WTC11 (cell line): ENCODE data around the gene RBM20. TPM values are rescaled to one million over a fixed set of nuclear protein-coding genes. Genes with fewer than 3 reads are reported as not detected.

ENCODE experiments used
- ATAC-seq: fragments of 200-7000 bp; cut with Tn5 transposase; 2 replicates; pipeline ENCODE4 v1.10.0; 2021; ENCODE audit warnings: mild to moderate bottlenecking, moderate library complexity
- CTCF ChIA-PET: fragments of 300-600 bp; sonication (Branson Sonifier 250); formaldehyde crosslinking; loops from one replicate; lab custom pipeline; 2021; ENCODE audit warnings: antibody characterized with exemption; lab: Charles Lee
- POLR2A ChIA-PET: fragments of 350-600 bp; sonication (Branson Sonifier 250); formaldehyde crosslinking; loops from one replicate; lab custom pipeline; 2021; ENCODE audit warnings: antibody characterized with exemption; lab: Charles Lee
- DNase-seq: peaks from one replicate; pipeline ENCODE4 v3.0.0; 2021; ENCODE audit warnings: low spot score
- H3K27ac Mint-ChIP-seq: 2 replicates; pipeline ENCODE4 v1.8.0; 2021; ENCODE audit warnings: mixed read lengths
- H3K27me3 Mint-ChIP-seq: 2 replicates; pipeline ENCODE4 v1.8.0; 2021; ENCODE audit warnings: low read depth, mild to moderate bottlenecking, moderate library complexity, mixed read lengths
- H3K36me3 Mint-ChIP-seq: 2 replicates; pipeline ENCODE4 v1.8.0; 2021; ENCODE audit warnings: mixed read lengths
- H3K4me1 Mint-ChIP-seq: 2 replicates; pipeline ENCODE4 v1.8.0; 2022; ENCODE audit warnings: mixed read lengths
- H3K4me3 Mint-ChIP-seq: 2 replicates; pipeline ENCODE4 v1.8.0; 2021; ENCODE audit warnings: mild to moderate bottlenecking, moderate library complexity, mixed read lengths
- H3K9me3 Mint-ChIP-seq: 2 replicates; pipeline ENCODE4 v1.8.0; 2021; ENCODE audit warnings: mixed read lengths
- ARID4B ChIP-seq: sonication (generic); formaldehyde crosslinking; IDR thresholded peaks from 2 replicates; pipeline ENCODE4 v1.8.0; 2023; ENCODE audit warnings: missing genetic modification reagents, mild to moderate bottlenecking, borderline replicate concordance
- ESRRA ChIP-seq: sonication (generic); formaldehyde crosslinking; IDR thresholded peaks from 2 replicates; pipeline ENCODE4 v1.8.1; 2022; ENCODE audit warnings: mild to moderate bottlenecking, missing genetic modification reagents, borderline replicate concordance
- GABPB1 ChIP-seq: sonication (generic); formaldehyde crosslinking; IDR thresholded peaks from 2 replicates; pipeline ENCODE4 v1.8.1; 2023; ENCODE audit warnings: mild to moderate bottlenecking, missing genetic modification reagents
- GRHL2 ChIP-seq: fragments of 250-450 bp; sonication (Bioruptor Pico); IDR thresholded peaks from 2 replicates; pipeline ENCODE4 v1.8.0; 2022; ENCODE audit warnings: mild to moderate bottlenecking, moderate library complexity; ENCODE audit not compliant: insufficient replicate concordance, severe bottlenecking
- IRF2 ChIP-seq: sonication (generic); formaldehyde crosslinking; IDR thresholded peaks from 2 replicates; pipeline ENCODE4 v1.8.0; 2022; ENCODE audit warnings: low read depth, missing genetic modification reagents, borderline replicate concordance
- KAT7 ChIP-seq: sonication (generic); formaldehyde crosslinking; IDR thresholded peaks from 2 replicates; pipeline ENCODE4 v1.8.1; 2023; ENCODE audit warnings: missing genetic modification reagents, mild to moderate bottlenecking, borderline replicate concordance
- NFATC4 ChIP-seq: fragments of 250-450 bp; sonication (Bioruptor Pico); IDR thresholded peaks from 2 replicates; pipeline ENCODE4 v1.9.0; 2021; ENCODE audit warnings: mild to moderate bottlenecking
- SP1 ChIP-seq: sonication (generic); formaldehyde crosslinking; conservative IDR thresholded peaks from 2 replicates; pipeline ENCODE4 v1.8.1; 2022; ENCODE audit warnings: missing genetic modification reagents
- STAT6 ChIP-seq: sonication (generic); formaldehyde crosslinking; conservative IDR thresholded peaks from 2 replicates; pipeline ENCODE4 v1.8.1; 2023; ENCODE audit warnings: mild to moderate bottlenecking, low read depth, missing genetic modification reagents, moderate library complexity
- TCF7 ChIP-seq: sonication (generic); formaldehyde crosslinking; IDR thresholded peaks from 2 replicates; pipeline ENCODE4 v1.8.0; 2022; ENCODE audit warnings: mild to moderate bottlenecking, low read depth, missing genetic modification reagents, moderate library complexity
- TEAD1 ChIP-seq: sonication (generic); formaldehyde crosslinking; IDR thresholded peaks from 2 replicates; pipeline ENCODE4 v1.8.0; 2022; ENCODE audit warnings: mild to moderate bottlenecking, missing genetic modification reagents
- ZNF121 ChIP-seq: sonication (generic); formaldehyde crosslinking; IDR thresholded peaks from 2 replicates; pipeline ENCODE4 v1.8.0; 2023; ENCODE audit warnings: missing genetic modification reagents
- ZNF219 ChIP-seq: sonication (generic); formaldehyde crosslinking; IDR thresholded peaks from 2 replicates; pipeline ENCODE4 v1.8.0; 2023; ENCODE audit warnings: missing genetic modification reagents, mild to moderate bottlenecking, borderline replicate concordance
- ZNF232 ChIP-seq: sonication (generic); formaldehyde crosslinking; IDR thresholded peaks from 2 replicates; pipeline ENCODE4 v1.8.0; 2022; ENCODE audit warnings: mild to moderate bottlenecking, missing genetic modification reagents
- ZNF317 ChIP-seq: sonication (generic); formaldehyde crosslinking; IDR thresholded peaks from 2 replicates; pipeline ENCODE4 v1.8.1; 2023; ENCODE audit warnings: low read depth, mild to moderate bottlenecking, moderate library complexity, missing genetic modification reagents, borderline replicate concordance
- ZNF396 ChIP-seq: fragments of 250-450 bp; sonication (Bioruptor Pico); IDR thresholded peaks from 2 replicates; pipeline ENCODE4 v1.8.0; 2021; ENCODE audit warnings: mild to moderate bottlenecking, moderate library complexity, borderline replicate concordance
- ZNF423 ChIP-seq: fragments of 250-450 bp; sonication (Bioruptor Pico); IDR thresholded peaks from 2 replicates; pipeline ENCODE4 v2.1.2; 2022; ENCODE audit warnings: mild to moderate bottlenecking, moderate library complexity
- total RNA-seq: library from RNA; stranded (reverse); gene quantifications from 3 replicates; pipeline ENCODE4 v1.2.3, GENCODE V29; 2021
- TF ChIP-seq, protein P1 (sequence below): fragments of 250-450 bp; sonication (Bioruptor Pico); IDR thresholded peaks from 2 replicates; pipeline ENCODE4 v2.1.2; 2022; ENCODE audit warnings: mild to moderate bottlenecking, moderate library complexity
- TF ChIP-seq, protein P2 (sequence below): sonication (generic); formaldehyde crosslinking; IDR thresholded peaks from 2 replicates; pipeline ENCODE4 v1.8.1; 2023; ENCODE audit warnings: mild to moderate bottlenecking, missing genetic modification reagents

The RBM20 gene
- total RNA-seq, 1 experiment from 2014 or later = 0.52 TPM

GRCh38 chr10:110808123-110808522, 164.0 kb downstream of the RBM20 start:
- H3K4me3 Mint-ChIP-seq = no peak overlapping the region
- no peaks in the 10 kb centered on the region for H3K36me3 Mint-ChIP-seq
- peaks cover 6% of the 10 kb centered on the region for H3K4me1 Mint-ChIP-seq
- no peaks in the 10 kb centered on the region for H3K9me3 Mint-ChIP-seq
- no peak overlapping the region for H3K27ac Mint-ChIP-seq
- TF ChIP-seq SP1 (CRISPR knock-in tag) (no peak), ZNF317 (CRISPR knock-in tag) (no peak), IRF2 (CRISPR knock-in tag) (no peak), ZNF219 (CRISPR knock-in tag) (no peak), TCF7 (CRISPR knock-in tag) (no peak)
- TF ChIP-seq, protein P1, sequence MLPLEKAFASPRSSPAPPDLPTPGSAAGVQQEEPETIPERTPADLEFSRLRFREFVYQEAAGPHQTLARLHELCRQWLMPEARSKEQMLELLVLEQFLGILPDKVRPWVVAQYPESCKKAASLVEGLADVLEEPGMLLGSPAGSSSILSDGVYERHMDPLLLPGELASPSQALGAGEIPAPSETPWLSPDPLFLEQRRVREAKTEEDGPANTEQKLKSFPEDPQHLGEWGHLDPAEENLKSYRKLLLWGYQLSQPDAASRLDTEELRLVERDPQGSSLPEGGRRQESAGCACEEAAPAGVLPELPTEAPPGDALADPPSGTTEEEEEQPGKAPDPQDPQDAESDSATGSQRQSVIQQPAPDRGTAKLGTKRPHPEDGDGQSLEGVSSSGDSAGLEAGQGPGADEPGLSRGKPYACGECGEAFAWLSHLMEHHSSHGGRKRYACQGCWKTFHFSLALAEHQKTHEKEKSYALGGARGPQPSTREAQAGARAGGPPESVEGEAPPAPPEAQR (CRISPR knock-in tag) = no peak
- ChIA-PET POLR2A (no interaction called here), CTCF (no interaction called here)
- no peaks in the 10 kb centered on the region for H3K27me3 Mint-ChIP-seq
- no peak for DNase-seq
- ATAC-seq = no peak

DNA sequence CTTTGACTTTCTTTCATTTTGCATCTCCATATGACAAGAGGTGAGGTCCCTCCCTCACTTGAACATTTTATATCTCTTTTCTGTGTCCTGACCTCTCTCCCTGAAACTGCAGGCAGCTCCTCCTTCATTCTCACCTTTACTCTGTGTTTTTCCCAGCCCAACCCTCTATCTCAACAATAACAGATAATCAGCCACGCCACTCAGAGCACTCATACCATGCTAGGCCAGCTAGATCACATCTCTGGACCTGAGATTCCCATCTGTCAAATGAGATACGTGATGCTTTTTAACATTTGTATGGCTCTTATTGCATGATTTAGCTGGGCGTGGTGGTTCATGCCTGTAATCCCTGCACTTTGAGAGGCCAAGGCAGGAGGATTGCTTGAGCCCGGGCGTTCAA, 164.5 kb downstream of the RBM20 start:
- TF ChIP-seq GABPB1 = no peak
- TF ChIP-seq TEAD1 (CRISPR knock-in tag) = no peak
- no peak for TF ChIP-seq KAT7 (CRISPR knock-in tag)
- TF ChIP-seq GRHL2 (CRISPR knock-in tag) = no peak
- TF ChIP-seq ESRRA (CRISPR knock-in tag) = no peak
- TF ChIP-seq ZNF396 = no peak
- no peak for TF ChIP-seq ZNF232 (CRISPR knock-in tag)
- TF ChIP-seq ZNF423 (CRISPR knock-in tag) = no peak
- TF ChIP-seq, protein P1 (CRISPR knock-in tag) = no peak
- ChIA-PET POLR2A (no interaction called here), CTCF (no interaction called here)
- Mint-ChIP-seq H3K36me3 (no peaks in the 10 kb centered on the region), H3K4me3 (no peak overlapping the region), H3K27ac (no peak overlapping the region), H3K27me3 (no peaks in the 10 kb centered on the region), H3K4me1 (peaks cover 6% of the 10 kb centered on the region), H3K9me3 (no peaks in the 10 kb centered on the region)
- no peak for ATAC-seq
- no peak for DNase-seq

DNA sequence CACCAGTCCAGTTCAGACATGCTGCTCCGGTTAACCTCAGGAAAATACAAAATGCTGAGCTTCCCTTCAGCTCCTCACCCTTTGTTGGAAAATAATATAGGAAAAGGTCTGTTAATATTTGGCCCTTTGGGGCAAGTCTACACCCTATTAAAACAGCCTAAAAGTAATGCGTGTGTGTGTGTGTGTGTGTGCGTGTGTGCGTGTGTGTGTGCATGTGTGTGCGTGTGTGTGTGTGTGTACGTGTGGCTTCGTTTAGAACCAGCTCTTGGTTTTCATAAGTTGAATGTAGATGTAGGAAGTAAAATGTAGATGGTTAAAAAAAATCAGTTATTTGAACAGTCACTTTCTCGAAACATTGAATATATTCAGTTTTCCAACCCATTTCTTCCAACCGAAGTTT, 166.5 kb downstream of the RBM20 start:
- no peak for DNase-seq
- Mint-ChIP-seq H3K36me3 (no peaks in the 10 kb centered on the region), H3K9me3 (no peaks in the 10 kb centered on the region), H3K4me3 (no peak overlapping the region), H3K4me1 (0 out of 2 replicates have a peak, but pooled peaks cover 4% of the 10 kb centered on the region), H3K27ac (no peak overlapping the region), H3K27me3 (no peaks in the 10 kb centered on the region)
- ChIA-PET CTCF (interaction anchor here (1.2 kb wide), 1 partner anchor 64 kb away, joined by 3 read pairs; no protein-coding TSS in a partner anchor), POLR2A (no interaction called here)
- no peak for ATAC-seq
- TF ChIP-seq, protein P2, sequence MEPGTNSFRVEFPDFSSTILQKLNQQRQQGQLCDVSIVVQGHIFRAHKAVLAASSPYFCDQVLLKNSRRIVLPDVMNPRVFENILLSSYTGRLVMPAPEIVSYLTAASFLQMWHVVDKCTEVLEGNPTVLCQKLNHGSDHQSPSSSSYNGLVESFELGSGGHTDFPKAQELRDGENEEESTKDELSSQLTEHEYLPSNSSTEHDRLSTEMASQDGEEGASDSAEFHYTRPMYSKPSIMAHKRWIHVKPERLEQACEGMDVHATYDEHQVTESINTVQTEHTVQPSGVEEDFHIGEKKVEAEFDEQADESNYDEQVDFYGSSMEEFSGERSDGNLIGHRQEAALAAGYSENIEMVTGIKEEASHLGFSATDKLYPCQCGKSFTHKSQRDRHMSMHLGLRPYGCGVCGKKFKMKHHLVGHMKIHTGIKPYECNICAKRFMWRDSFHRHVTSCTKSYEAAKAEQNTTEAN (CRISPR knock-in tag) = no peak
- TF ChIP-seq ZNF121 (CRISPR knock-in tag) = no peak
- no peak for TF ChIP-seq NFATC4 (CRISPR knock-in tag)
- TF ChIP-seq ARID4B (CRISPR knock-in tag) = no peak
- no peak for TF ChIP-seq STAT6 (CRISPR knock-in tag)
